ENCODE results near the gene KRTAP5-5.
"Not testable (repeated sequence)": the region's sequence is repeated elsewhere in the genome, so short reads cannot be mapped to it uniquely, and the experiment has no call there.

KRTAP5-5 gene

GRCh38 chr11:1643146-1643690, 13.6 kb downstream of the KRTAP5-5 start:
- no peak for DNase-seq

- no peak for DNase-seq
These were observed 15.2 kb downstream of the KRTAP5-5 start for GRCh38 chr11:1644601-1645356.

DNA sequence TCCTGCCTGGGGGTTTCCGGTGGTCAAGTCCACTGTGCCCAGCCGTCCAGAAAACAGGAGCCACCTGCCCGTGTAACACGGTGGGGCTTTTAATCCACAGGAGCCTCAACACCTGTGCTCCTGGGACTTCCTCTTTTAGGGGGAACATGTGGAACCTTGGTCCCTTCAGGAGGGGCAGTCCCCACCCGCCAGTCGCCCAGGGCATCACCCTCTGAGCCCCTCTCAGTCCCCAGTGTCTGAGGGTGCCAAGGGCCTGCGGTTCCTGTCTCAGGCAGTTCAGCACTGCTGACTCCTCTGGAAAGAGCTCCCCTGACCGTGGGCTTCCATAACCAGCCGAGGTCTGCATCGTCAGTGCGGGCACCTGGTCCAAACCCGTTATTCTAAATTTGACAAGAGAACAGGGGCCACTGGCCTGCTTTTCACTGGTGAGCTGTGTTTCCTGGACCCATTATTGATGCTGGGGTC, 15.8 kb downstream of the KRTAP5-5 start:
- DNase-seq, result no peak

GRCh38 chr11:1646540-1646939, 17.0 kb downstream of the KRTAP5-5 start:
- not testable (repeated sequence) for DNase-seq

- DNase-seq, result no peak
These were observed 18.5 kb downstream of the KRTAP5-5 start for GRCh38 chr11:1647901-1648652.

- DNase-seq, result no peak
These were observed 19.3 kb downstream of the KRTAP5-5 start for GRCh38 chr11:1648653-1649420.

DNA sequence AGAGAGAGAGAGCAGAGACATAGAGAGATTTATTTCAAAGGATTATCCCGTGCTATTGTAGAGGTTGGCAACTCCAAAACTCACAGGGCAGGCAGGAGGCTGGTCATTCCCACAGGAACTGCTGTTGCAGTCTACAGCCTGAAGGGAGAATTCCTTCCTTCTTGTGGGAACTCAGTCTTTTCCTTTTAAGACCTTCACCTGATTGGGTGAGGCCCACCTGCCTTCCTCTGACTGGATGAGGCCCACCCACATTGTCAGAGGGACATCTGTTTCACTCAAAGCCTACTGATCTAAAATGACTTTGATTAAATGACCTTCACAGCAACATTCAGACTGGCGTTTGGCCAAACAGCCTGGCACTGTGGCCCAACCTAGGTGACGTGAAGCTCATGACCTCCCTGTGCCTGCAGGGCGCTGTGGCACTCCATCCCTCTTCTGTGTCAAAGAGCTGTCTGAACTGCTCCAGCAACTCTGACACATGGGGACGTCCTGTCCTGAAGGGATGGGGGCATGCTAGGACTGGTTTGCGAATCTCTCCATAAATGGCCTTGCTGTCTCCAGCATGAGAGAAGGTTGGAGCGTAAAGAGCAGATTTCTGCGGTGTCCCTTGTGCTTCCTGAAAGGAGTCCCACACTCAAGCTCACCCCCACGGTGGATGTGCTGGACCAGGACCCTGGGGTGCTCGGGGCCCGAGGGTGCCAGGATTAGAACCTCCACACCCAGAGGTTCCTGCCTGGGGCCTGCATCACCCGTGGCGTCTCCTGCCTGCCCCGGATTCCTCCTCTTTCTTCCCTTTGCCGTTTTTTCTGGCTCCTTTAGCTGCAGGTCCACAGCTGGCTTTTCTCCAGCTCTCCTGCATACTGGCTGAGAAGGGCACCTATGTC, 20.7 kb downstream of the KRTAP5-5 start:
- no peak for DNase-seq

DNA sequence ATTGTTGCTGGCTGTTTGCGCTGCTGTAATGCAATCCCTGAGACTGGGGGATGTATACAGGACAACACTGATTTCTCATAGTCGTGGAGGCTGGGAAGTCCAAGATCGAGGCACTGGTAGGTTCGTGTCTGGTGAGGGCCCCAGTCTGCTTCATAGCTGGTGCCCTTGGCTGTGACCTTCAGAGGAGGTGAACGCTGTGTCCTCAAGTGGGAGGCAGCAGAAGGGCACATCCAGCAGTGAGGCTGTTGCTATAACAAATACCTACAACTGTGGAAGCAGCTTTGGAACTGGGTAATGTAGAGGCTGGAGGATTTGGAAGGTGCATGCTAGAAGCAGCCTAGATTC, 21.3 kb downstream of the KRTAP5-5 start:
- no peak for DNase-seq

GRCh38 chr11:1651411-1651980, 21.9 kb downstream of the KRTAP5-5 start:
- no peak for DNase-seq

GRCh38 chr11:1652026-1652425, 22.5 kb downstream of the KRTAP5-5 start:
- DNase-seq, result no peak

DNA sequence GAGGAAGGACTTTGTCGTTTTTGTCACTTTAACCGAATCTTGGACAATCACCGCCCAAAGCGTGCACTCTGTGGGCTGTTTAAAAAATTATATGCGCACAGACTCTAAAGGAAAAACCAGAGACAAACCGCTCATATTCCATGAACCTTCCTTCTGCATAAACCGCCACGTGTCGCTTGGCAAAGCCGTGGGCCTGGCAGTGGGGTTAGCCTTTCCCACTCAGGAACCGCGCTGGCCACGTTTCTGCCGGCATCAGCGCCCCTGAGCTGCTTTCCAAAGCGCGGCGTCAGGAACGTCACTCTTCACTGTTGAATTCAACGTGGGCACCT, 22.8 kb downstream of the KRTAP5-5 start:
- no peak for DNase-seq

DNA sequence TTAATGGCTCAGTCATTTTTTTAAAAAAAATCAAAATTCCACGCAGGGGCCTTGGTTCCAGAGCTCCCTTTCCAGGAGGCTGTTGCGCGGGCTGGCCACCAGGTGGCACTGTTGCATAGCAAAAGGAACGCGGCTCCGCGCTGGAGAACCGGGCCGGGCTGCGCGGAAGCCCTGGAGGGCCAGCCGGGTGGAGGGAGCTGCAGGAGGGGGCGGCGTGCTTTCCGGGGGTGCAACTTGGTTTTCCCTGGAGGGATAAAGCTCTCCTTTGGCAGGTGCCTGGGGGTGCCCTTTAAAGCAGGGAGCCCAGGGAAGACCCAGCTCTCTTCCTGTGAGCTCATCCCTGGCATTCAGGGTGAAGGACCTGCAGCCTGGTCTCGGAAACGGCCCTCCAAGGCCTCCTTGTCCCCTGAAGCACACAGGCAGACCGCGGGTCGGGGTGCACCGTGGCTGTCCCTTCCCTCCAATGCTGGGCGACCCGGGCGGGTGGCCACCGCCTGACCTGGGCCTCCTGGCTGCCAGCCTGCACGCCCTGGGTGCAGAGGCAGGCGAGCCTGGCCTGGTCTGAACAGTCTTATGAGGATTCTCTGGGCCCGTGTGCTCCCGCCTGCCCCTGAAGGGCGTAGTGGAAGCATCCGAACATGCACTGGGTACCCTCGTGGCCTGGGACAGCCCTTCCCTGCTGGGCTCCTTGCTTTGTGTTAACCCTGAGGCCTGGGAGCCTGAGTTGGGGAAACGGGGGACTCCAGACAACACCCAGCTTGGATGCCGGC, 23.4 kb downstream of the KRTAP5-5 start:
- DNase-seq, result peak; percentile 66 to 84 (median 82)

DNA sequence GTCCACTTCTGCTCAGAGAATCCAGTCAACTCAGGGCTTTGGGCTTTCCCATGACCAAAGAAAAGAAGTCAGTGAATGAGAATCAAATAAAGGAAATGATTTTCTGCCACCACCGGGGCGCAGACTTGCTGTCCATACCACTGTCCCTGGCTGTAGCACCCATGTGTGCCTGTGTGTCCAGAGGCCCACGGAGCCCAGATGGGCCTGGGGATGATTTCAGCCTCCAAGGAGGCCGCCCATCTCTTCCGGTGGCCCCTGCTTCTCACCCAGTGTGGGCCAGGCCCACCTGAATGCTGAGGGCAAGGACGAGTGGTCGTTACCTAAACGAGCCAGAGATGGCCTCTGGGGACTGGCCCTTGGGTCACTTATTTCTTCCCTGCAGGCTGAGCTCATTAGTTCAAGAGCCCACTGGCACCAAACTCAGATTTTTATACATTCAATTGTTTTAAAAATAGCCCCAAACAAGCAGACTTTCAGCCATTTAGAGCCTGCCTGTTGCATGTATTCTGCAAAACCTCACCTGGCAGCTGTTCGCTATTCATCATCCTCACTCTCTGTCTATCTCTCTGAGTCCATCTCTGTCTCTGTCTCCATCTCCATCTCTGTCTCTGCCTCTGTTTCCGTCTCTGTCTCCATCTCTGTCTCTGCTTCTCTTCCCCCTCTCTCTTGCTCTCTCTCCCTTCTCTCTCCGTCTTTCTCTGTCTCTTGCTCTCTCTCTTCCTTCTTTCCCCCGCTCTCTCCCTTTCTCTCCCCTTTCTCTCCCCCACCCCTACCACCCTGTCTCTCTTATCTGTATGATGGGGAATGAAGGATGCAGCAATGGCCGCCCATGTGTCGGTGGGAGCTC, 24.2 kb downstream of the KRTAP5-5 start:
- DNase-seq, result no peak

- peak in 1 of 4 experiments; percentile 11 for DNase-seq
These were observed 25.0 kb downstream of the KRTAP5-5 start for GRCh38 chr11:1654388-1655167.

GRCh38 chr11:1655168-1656060, 25.8 kb downstream of the KRTAP5-5 start:
- no peak for DNase-seq

DNA sequence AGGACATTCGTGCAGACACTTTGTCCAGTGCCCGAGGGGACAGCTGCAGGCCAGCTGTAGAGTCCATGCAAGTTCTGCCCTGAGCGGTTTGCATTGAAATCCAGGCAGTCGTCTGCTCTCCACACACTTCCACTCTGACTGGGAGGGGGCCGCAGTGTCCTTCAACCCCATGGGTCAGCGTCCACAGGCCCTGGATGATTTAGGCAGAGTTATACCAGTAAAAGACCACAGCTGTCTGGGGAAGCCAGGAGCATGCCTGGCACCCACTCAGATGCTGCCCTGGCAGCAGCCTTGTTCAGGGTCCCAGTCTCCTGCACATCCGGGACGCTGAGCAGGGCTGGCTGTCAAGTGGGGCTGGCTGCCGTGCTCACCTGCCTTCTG, 26.5 kb downstream of the KRTAP5-5 start:
- DNase-seq, result no peak

DNA sequence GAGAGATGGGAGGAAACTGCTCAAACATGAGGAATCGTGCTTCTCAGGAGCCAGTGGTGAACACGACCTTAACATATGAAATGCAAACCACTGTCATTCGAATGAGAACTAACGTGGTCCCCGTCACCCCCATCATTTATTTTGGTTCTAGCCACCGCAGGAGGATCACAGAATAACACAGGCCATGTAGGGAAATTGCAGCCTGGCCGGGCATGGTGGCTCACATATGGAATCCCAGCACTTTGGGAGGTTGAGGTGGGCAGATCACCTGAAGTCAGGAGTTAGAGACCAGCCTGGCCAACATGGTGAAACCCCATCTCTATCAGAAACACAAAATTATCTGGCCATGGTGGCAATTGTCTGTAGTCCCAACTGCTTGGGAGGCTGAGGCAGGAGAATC, 27.1 kb downstream of the KRTAP5-5 start:
- no peak for DNase-seq

DNA sequence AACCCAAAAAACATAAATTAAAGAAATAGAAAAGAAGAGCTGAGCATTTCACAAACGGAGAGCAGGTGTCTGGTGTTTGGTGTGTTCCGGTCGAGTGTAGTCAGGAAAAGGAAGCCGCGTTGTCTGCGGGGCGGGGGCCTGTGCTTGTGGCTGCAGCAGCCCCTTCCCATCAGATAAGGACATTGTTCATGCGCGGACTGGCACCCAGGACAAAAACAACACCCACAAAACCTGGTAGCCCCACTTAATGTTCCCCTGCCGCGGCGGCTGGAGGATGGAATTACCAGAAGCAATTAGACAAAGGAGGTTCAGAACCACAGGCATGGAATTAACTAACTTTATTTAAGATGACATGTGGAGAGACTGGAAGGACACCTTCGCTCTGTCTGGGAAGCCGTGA, 29.9 kb downstream of the KRTAP5-5 start:
- no peak for DNase-seq
